Left ventricle myocardium inferior (tissue), 1 donor: ENCODE measurements around the gene ISG15. TPM values are rescaled to one million over a fixed set of nuclear protein-coding genes. Genes with fewer than 3 reads are reported as not detected.
"Not testable (repeated sequence)": the region's sequence is repeated elsewhere in the genome, so short reads cannot be mapped to it uniquely, and the experiment has no call there.

Experiments used
- DNase-seq: peaks from one replicate; pipeline ENCODE4 v3.0.0-alpha.2; 2020
- H3K27ac ChIP-seq: fragments of 200-600 bp; replicated peaks from 2 replicates; pipeline ENCODE4 v1.8.0; 2021
- H3K27me3 ChIP-seq: fragments of 200-600 bp; 2 replicates; pipeline ENCODE4 v1.8.0; 2021; ENCODE audit warnings: low read depth
- H3K36me3 ChIP-seq: fragments of 200-600 bp; 2 replicates; pipeline ENCODE4 v1.8.0; 2021
- H3K4me1 ChIP-seq: fragments of 200-600 bp; 2 replicates; pipeline ENCODE4 v1.8.0; 2021
- H3K4me3 ChIP-seq: fragments of 200-600 bp; 2 replicates; pipeline ENCODE4 v1.8.0; 2021; ENCODE audit warnings: mild to moderate bottlenecking, moderate library complexity
- H3K9me3 ChIP-seq: fragments of 200-600 bp; replicated peaks from 2 replicates; pipeline ENCODE4 v1.8.0; 2021
- intact Hi-C: fragments of 100-400 bp; cut with micrococcal nuclease; formaldehyde crosslinking; loops from one replicate; pipeline ENCODE4 v1.11.0; 2022
- total RNA-seq: library from RNA; stranded (reverse); fragmentation: NEBNext Ultra II Directional; extraction: Animal tissue kit (Norgen Biotek cat#: 25700); gene quantifications from one replicate; pipeline ENCODE4 v1.2.1, GENCODE V29; 2021
- TF ChIP-seq, protein P1 (sequence below): fragments of 200-600 bp; IDR thresholded peaks from 2 replicates; pipeline ENCODE4 v1.8.0; 2021; ENCODE audit warnings: antibody characterized with exemption, mild to moderate bottlenecking, borderline replicate concordance
- donor health status: DM: no; HTN: yes; CAD: no; lungs with severe emphysema.

The ISG15 gene
- total RNA-seq, 1 donor from 2014 or later = 14.5 TPM

DNA sequence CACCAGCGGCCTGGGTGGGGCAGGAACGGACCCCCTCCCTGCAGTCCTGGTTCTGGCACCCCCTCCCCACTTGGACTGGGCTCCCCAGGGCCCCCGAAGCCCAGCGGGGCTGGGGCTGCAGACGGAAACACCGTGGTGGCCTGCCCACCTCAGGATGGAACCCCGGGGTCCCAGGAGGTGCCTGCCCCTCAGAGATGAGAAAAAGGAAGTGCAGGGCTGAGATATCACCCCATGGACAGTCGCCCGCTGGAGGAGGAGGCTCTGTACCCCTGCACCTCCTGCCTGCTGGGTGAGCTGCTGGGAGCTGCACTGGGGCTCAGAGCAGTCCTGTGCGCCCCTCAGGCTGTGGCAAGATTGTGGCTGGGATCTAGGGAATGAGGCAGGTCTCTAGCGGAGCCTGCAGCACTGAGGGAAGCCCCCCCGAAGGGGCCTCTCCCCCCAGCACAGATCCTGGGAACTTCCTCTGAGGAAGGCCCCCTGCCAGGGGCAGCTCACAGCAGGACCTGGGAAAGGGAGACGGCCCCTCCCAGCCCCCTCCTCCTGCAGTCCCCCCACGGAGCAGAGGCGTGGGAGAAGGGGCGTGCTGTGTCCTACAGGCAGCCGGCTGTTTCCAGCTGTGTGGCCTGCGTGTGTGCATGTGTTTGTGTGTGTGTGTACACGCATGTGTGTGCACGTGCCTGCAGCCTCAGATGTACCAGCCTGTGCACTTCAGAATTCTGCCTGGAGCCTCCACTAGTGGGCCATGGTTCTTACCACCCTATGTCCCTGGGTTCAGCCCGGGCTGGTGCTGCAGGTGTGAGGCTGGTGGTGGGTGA, 13.5 kb downstream of the ISG15 start:
- Histone ChIP-seq H3K27ac (no peak overlapping the region), H3K9me3 (no peaks in the 10 kb centered on the region), H3K4me3 (no peak overlapping the region), H3K27me3 (no peaks in the 10 kb centered on the region), H3K4me1 (peaks cover 52% of the 10 kb centered on the region), H3K36me3 (no peaks in the 10 kb centered on the region)
- TF ChIP-seq, protein P1, sequence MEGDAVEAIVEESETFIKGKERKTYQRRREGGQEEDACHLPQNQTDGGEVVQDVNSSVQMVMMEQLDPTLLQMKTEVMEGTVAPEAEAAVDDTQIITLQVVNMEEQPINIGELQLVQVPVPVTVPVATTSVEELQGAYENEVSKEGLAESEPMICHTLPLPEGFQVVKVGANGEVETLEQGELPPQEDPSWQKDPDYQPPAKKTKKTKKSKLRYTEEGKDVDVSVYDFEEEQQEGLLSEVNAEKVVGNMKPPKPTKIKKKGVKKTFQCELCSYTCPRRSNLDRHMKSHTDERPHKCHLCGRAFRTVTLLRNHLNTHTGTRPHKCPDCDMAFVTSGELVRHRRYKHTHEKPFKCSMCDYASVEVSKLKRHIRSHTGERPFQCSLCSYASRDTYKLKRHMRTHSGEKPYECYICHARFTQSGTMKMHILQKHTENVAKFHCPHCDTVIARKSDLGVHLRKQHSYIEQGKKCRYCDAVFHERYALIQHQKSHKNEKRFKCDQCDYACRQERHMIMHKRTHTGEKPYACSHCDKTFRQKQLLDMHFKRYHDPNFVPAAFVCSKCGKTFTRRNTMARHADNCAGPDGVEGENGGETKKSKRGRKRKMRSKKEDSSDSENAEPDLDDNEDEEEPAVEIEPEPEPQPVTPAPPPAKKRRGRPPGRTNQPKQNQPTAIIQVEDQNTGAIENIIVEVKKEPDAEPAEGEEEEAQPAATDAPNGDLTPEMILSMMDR = no peak
- intact Hi-C loops = no loop called here
- DNase-seq = no peak

DNA sequence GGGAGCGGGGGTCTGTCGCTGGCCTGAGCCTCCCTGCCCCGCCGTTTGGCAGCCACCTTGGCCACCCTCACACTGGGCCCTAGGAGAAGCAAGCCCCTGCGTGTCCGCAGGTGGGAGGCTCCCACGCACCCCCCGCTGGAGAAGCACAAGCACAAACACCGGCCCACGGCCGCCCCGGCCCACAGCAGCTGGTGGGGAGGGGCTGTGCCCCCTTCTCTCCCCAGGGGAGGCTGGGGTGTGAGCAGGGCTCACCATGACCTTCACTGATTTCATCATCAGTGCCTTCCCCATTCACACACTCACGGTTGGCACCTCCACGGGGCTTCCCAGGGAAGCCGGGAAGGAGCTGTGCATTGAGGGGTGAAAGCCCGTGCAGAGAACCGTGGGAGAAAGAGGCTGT, 14.5 kb downstream of the ISG15 start:
- no peak for DNase-seq
- Histone ChIP-seq H3K36me3 (no peaks in the 10 kb centered on the region), H3K27me3 (peaks cover 4% of the 10 kb centered on the region), H3K4me3 (no peak overlapping the region), H3K27ac (no peak overlapping the region), H3K9me3 (no peaks in the 10 kb centered on the region), H3K4me1 (peaks cover 52% of the 10 kb centered on the region)
- TF ChIP-seq, protein P1 = no peak
- intact Hi-C loops = no loop called here

DNA sequence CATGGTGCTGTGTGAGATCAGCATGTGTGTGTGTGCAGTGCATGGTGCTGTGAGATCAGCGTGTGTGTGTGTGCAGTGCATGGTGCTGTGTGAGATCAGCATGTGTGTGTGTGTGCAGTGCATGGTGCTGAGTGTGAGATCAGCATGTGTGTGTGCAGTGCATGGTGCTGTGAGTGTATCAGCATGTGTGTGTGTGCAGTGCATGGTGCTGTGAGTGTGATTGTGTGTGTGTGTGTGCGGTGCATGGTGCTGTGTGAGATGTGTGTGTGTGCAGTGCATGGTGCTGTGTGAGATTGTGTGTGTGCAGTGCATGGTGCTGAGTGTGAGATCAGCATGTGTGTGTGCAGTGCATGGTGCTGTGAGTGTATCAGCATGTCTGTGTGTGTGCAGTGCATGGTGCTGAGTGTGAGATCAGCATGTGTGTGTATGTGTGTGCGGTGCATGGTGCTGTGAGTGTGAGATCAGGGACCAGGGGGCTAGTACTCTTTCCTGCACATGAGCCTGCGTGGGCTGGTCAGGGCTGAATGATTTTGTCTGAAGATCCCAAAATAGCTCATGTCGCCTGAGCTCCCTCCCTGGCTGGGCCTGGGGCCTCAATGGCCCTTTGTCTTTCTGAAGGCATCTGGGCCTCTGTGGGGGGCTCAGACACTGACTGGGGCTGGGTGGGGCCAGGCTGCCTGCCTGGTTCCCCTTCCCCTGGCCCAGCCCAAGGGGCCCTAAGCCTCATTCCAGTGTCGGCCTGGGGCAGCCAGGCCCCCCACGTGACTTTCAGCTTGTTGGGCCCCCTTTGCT, 17.8 kb downstream of the ISG15 start:
- H3K36me3 ChIP-seq, DNase-seq, H3K27ac ChIP-seq, H3K4me3 ChIP-seq, intact Hi-C loops, H3K9me3 ChIP-seq: not testable (repeated sequence)
- peaks cover 33% of the 10 kb centered on the region for H3K27me3 ChIP-seq
- peaks cover 37% of the 10 kb centered on the region for H3K4me1 ChIP-seq

DNA sequence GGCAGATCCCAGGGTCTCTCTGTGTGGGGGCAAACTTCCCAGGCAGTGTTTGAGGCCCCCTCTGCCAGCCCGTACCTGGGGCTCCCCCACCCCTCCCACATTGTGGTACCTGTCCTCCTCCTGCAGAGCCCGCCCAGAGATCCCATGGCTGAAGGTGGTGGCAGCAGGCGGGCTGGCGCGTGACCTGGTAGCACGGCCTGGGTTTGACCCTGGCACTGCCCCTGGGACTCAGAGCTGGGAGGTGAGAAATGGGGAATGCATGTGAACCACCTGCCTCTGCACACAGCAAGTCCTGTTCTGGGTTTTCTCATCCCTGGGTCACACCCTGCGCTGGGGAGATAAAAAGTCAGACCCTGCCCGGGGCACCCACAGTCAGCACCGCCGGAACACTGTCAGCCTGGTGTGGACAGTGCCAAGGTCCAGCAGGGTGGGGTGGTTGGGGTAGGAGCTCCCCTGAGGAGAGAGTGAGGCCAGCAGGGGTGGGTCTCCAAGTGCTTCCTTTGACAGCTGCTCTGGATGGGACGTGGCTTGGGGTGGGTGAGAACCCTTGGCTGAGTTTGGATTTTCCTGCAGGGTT, 18.4 kb downstream of the ISG15 start:
- TF ChIP-seq, protein P1 = no peak
- H3K27ac ChIP-seq = no peak overlapping the region
- peaks cover 31% of the 10 kb centered on the region for H3K4me1 ChIP-seq
- no peaks in the 10 kb centered on the region for H3K9me3 ChIP-seq
- H3K4me3 ChIP-seq = no peak overlapping the region
- H3K27me3 ChIP-seq = peaks cover 40% of the 10 kb centered on the region
- intact Hi-C loops = no loop called here
- H3K36me3 ChIP-seq = no peaks in the 10 kb centered on the region
- DNase-seq = no peak

DNA sequence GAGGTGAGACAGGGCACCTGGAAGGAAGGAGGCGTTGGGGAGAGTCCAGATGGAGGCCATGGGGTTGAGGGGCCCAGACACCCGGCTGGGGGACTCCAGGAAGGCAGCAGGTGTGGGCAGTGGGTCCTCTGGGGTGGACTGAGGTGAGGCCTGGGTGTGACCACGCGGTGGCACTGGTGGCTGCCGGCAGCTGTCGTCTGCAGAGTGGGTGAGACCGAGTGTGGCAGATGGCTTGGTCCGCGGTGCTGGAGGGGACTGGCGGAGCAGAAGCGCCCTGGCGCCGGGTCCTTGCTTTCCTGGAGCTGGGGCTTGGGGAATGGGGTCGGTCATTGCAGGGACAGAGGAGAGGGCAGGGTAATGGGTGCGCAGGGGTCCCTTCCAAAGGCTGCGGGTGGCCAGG, 19.1 kb downstream of the ISG15 start:
- Histone ChIP-seq H3K36me3 (no peaks in the 10 kb centered on the region), H3K27me3 (peaks cover 47% of the 10 kb centered on the region), H3K4me3 (peak overlapping the region; percentile 68), H3K27ac (no peak overlapping the region), H3K4me1 (peaks cover 28% of the 10 kb centered on the region), H3K9me3 (no peaks in the 10 kb centered on the region)
- TF ChIP-seq, protein P1 = no peak
- no peak for DNase-seq
- intact Hi-C loops = no loop called here
